ENCODE data around the gene SPEG. TPM values are rescaled to one million over a fixed set of nuclear protein-coding genes. Genes with fewer than 3 reads are reported as not detected.
A peak's percentile ranks its signal among the peaks of the same experiment; 100 is the strongest.

The SPEG gene
- total RNA-seq, 1 experiment from 2014 or later, result 30.7 TPM

- Histone ChIP-seq H3K27ac (ENCODE audit: low read length) (no peak overlapping the region), H3K27me3 (ENCODE audit: low read length) (no peaks in the 10 kb centered on the region), H3K4me2 (ENCODE audit: low read length) (peak overlapping the region; percentile 77), H2AFZ (ENCODE audit: low read length) (peak overlapping the region; percentile 52), H3K4me1 (ENCODE audit: insufficient read depth, low read length) (peaks cover 14% of the 10 kb centered on the region), H3F3A (ENCODE audit: low read length, unreplicated experiment) (no peaks in the 10 kb centered on the region), H3K4me3 (ENCODE audit: low read length) (peak overlapping the region; percentile 44; the same call in 1 of the 2 replicates), H3K9ac (ENCODE audit: low read length) (no peak overlapping the region), H4K20me1 (ENCODE audit: low read length) (no peaks in the 10 kb centered on the region), H3K79me2 (ENCODE audit: low read length) (no peaks in the 10 kb centered on the region), H3K9me2 (replicated peaks; ENCODE audit: low read length) (no peaks in the 10 kb centered on the region), H3K9me3 (ENCODE audit: low read length) (no peaks in the 10 kb centered on the region), H3K36me3 (ENCODE audit: low read depth, low read length) (no peaks in the 10 kb centered on the region)
- DNase-seq, result peak; percentile 61
- no peak for TF ChIP-seq EZH2 (IDR thresholded peaks at IDR 0.05; ENCODE audit: low read length, unreplicated experiment)
- no peak for TF ChIP-seq EZH2phosphoT487 (IDR thresholded peaks at IDR 0.05; ENCODE audit: borderline replicate concordance, low read length)
- peak; percentile 91 for TF ChIP-seq CTCF (conservative IDR thresholded peaks at IDR 0.05; ENCODE audit: low read depth, low read length)
- no TSS peak for BruUV-seq (replicated peaks)
- ChIA-PET CTCF (interaction anchor here (0.6 to 1.3 kb wide), 10 partner anchors 9 to 133 kb away, joined by 3 to 22 read pairs (median 5); partner anchors contain the start of gene GMPPA), POLR2A (ENCODE audit: unreplicated experiment) (interaction anchor here (0.6 kb wide), 1 partner anchor 11 kb away, joined by 41 read pairs; no protein-coding TSS in a partner anchor)
- intact Hi-C loops (cut with micrococcal nuclease), result no loop called here
- ATAC-seq, result peak; percentile 79
Observed at GRCh38 chr2:219521066-219521880, 86.6 kb downstream of the SPEG start.

GRCh38 chr2:219522111-219523030 lies 87.7 kb downstream of the SPEG start:
- Histone ChIP-seq H3K4me1 (ENCODE audit: insufficient read depth, low read length) (peaks cover 14% of the 10 kb centered on the region), H3K36me3 (ENCODE audit: low read depth, low read length) (no peaks in the 10 kb centered on the region), H3K9me3 (ENCODE audit: low read length) (no peaks in the 10 kb centered on the region), H3K4me2 (ENCODE audit: low read length) (peak overlapping the region; percentile 77), H3F3A (ENCODE audit: low read length, unreplicated experiment) (no peaks in the 10 kb centered on the region), H3K27ac (ENCODE audit: low read length) (no peak overlapping the region), H3K9me2 (replicated peaks; ENCODE audit: low read length) (no peaks in the 10 kb centered on the region), H4K20me1 (ENCODE audit: low read length) (no peaks in the 10 kb centered on the region), H3K79me2 (ENCODE audit: low read length) (no peaks in the 10 kb centered on the region), H3K27me3 (ENCODE audit: low read length) (no peaks in the 10 kb centered on the region), H3K4me3 (ENCODE audit: low read length) (no peak overlapping the region; the same call in 1 of the 2 replicates), H3K9ac (ENCODE audit: low read length) (no peak overlapping the region), H2AFZ (ENCODE audit: low read length) (peak overlapping the region; percentile 52)
- TF ChIP-seq EZH2phosphoT487 (IDR thresholded peaks at IDR 0.05; ENCODE audit: borderline replicate concordance, low read length) (no peak), CTCF (conservative IDR thresholded peaks at IDR 0.05; ENCODE audit: low read depth, low read length) (no peak), EZH2 (IDR thresholded peaks at IDR 0.05; ENCODE audit: low read length, unreplicated experiment) (no peak)
- ATAC-seq (peak; percentile 38), DNase-seq (peak; percentile 51)
- no TSS peak for BruUV-seq (replicated peaks)
- ChIA-PET POLR2A (ENCODE audit: unreplicated experiment) (interaction anchor here (0.6 kb wide), 1 partner anchor 12 kb away, joined by 41 read pairs; no protein-coding TSS in a partner anchor), CTCF (interaction anchor here (0.6 to 1.3 kb wide), 9 partner anchors 8 to 134 kb away, joined by 3 to 22 read pairs (median 4); a partner anchor contains a TSS)
- intact Hi-C loops (cut with micrococcal nuclease), result no loop called here

Data from PC-3 (cell line).